H9 (cell line): ENCODE data around the gene GDF15. TPM values are rescaled to one million over a fixed set of nuclear protein-coding genes. Genes with fewer than 3 reads are reported as not detected.
A peak's percentile ranks its signal among the peaks of the same experiment; 100 is the strongest.

Source experiments
- DNase-seq: peaks from one replicate; pipeline ENCODE4 v3.0.0-alpha.2; 2017
- H2AFZ ChIP-seq: one replicate; pipeline ENCODE4 v1.6.1; 2013; ENCODE audit warnings: mild to moderate bottlenecking, low read length, control low read depth, moderate library complexity
- H2AK5ac ChIP-seq: 2 replicates; pipeline ENCODE4 v1.6.1; 2013; ENCODE audit warnings: low read length, control low read depth, mixed read lengths; ENCODE audit not compliant: insufficient read length
- H2BK120ac ChIP-seq: one replicate; pipeline ENCODE4 v1.6.1; 2013; ENCODE audit warnings: low read depth, mild to moderate bottlenecking, low read length, control low read depth, inconsistent platforms; ENCODE audit not compliant: poor library complexity, severe bottlenecking
- H2BK12ac ChIP-seq: 2 replicates; pipeline ENCODE4 v1.6.1; 2013; ENCODE audit warnings: low read length, control low read depth, mixed read lengths, low read depth; ENCODE audit not compliant: insufficient read length
- H2BK15ac ChIP-seq: 2 replicates; pipeline ENCODE4 v1.6.1; 2013; ENCODE audit warnings: low read depth, low read length, control low read depth
- H2BK20ac ChIP-seq: one replicate; pipeline ENCODE4 v1.6.1; 2013; ENCODE audit warnings: low read depth, mild to moderate bottlenecking, low read length, control low read depth, inconsistent platforms; ENCODE audit not compliant: poor library complexity, severe bottlenecking
- H2BK5ac ChIP-seq: 2 replicates; pipeline ENCODE4 v1.6.1; 2013; ENCODE audit warnings: low read length, control low read depth, mixed read lengths; ENCODE audit not compliant: insufficient read length
- H3K14ac ChIP-seq: 2 replicates; pipeline ENCODE4 v1.6.1; 2013; ENCODE audit warnings: low read length, control low read depth; ENCODE audit not compliant: insufficient read depth
- H3K18ac ChIP-seq: 2 replicates; pipeline ENCODE4 v1.6.1; 2013; ENCODE audit warnings: low read depth, mild to moderate bottlenecking, mixed read lengths, low read length, control low read depth; ENCODE audit not compliant: insufficient read length
- H3K23ac ChIP-seq: 2 replicates; pipeline ENCODE4 v1.6.1; 2013; ENCODE audit warnings: low read length, control low read depth, mixed read lengths, low read depth; ENCODE audit not compliant: insufficient read length
- H3K23me2 ChIP-seq: 2 replicates; pipeline ENCODE4 v1.6.1; 2013; ENCODE audit warnings: low read depth, mild to moderate bottlenecking, mixed read lengths, low read length, control low read depth; ENCODE audit not compliant: insufficient read length, poor library complexity, severe bottlenecking
- H3K27ac ChIP-seq: 2 replicates; pipeline ENCODE4 v1.5.1; 2013; ENCODE audit warnings: low read length, control low read depth, mixed read lengths, low read depth; ENCODE audit not compliant: insufficient read length
- H3K27me3 ChIP-seq: 2 replicates; pipeline ENCODE4 v1.6.1; 2013; ENCODE audit warnings: low read length, control low read depth, inconsistent platforms; ENCODE audit not compliant: insufficient read depth
- H3K4ac ChIP-seq: 2 replicates; pipeline ENCODE4 v1.6.1; 2013; ENCODE audit warnings: low read depth, mild to moderate bottlenecking, control low read depth, inconsistent platforms, low read length, moderate library complexity
- H3K4me1 ChIP-seq: 2 replicates; pipeline ENCODE4 v1.6.1; 2013; ENCODE audit warnings: low read length, control low read depth, inconsistent platforms; ENCODE audit not compliant: insufficient read depth
- H3K4me2 ChIP-seq: 2 replicates; pipeline ENCODE4 v1.6.1; 2013; ENCODE audit warnings: low read length, control low read depth, mixed read lengths; ENCODE audit not compliant: insufficient read length, insufficient read depth
- H3K56ac ChIP-seq: 2 replicates; pipeline ENCODE4 v1.6.1; 2013; ENCODE audit warnings: low read depth, mild to moderate bottlenecking, mixed read lengths, low read length, control low read depth; ENCODE audit not compliant: insufficient read length
- H3K79me1 ChIP-seq: 2 replicates; pipeline ENCODE4 v1.6.1; 2013; ENCODE audit warnings: low read depth, mild to moderate bottlenecking, moderate library complexity, low read length, control low read depth, inconsistent platforms; ENCODE audit not compliant: insufficient read depth, poor library complexity, severe bottlenecking
- H3K79me2 ChIP-seq: 2 replicates; pipeline ENCODE4 v1.6.1; 2013; ENCODE audit warnings: low read length, control low read depth, inconsistent platforms; ENCODE audit not compliant: insufficient read depth
- H3K9ac ChIP-seq: 2 replicates; pipeline ENCODE4 v1.6.1; 2013; ENCODE audit warnings: low read length, control low read depth, mixed read lengths; ENCODE audit not compliant: insufficient read length; ENCODE audit errors: extremely low read depth
- H3K9me3 ChIP-seq: one replicate; pipeline ENCODE4 v1.6.1; 2013; ENCODE audit warnings: low read depth, low read length, inconsistent platforms; ENCODE audit not compliant: control insufficient read depth
- H3T11ph ChIP-seq: one replicate; pipeline ENCODE4 v1.6.1; 2013; ENCODE audit warnings: mild to moderate bottlenecking, low read length, control low read depth, inconsistent platforms
- H4K20me1 ChIP-seq: one replicate; pipeline ENCODE4 v1.6.1; 2013; ENCODE audit not compliant: control insufficient read depth, insufficient read length, insufficient read depth
- H4K5ac ChIP-seq: 2 replicates; pipeline ENCODE4 v1.6.1; 2013; ENCODE audit warnings: low read depth, mild to moderate bottlenecking, mixed read lengths, low read length, control low read depth; ENCODE audit not compliant: insufficient read length
- H4K8ac ChIP-seq: replicated peaks from 2 replicates; pipeline ENCODE4 v1.6.1; 2013; ENCODE audit warnings: low read length, control low read depth, mixed read lengths, low read depth; ENCODE audit not compliant: insufficient read length
- H4K91ac ChIP-seq: 2 replicates; pipeline ENCODE4 v1.6.1; 2013; ENCODE audit warnings: low read depth, mild to moderate bottlenecking, moderate library complexity, mixed read lengths, low read length, control low read depth; ENCODE audit not compliant: insufficient read length
- H3K27ac Mint-ChIP-seq, 3 experiments: 2 replicates in 2 of 3; 3 replicates in 1 of 3; pipeline ENCODE4 v1.8.0; 2020 to 2021; ENCODE audit warnings: mixed read lengths in 3 of 3, mild to moderate bottlenecking in 1 of 3, moderate library complexity in 1 of 3
- H3K27me3 Mint-ChIP-seq: 2 replicates; pipeline ENCODE4 v1.8.0; 2021; ENCODE audit warnings: low read depth, mild to moderate bottlenecking, moderate library complexity, mixed read lengths
- H3K36me3 Mint-ChIP-seq, 3 experiments: 2 replicates in 2 of 3; 3 replicates in 1 of 3; pipeline ENCODE4 v1.8.0; 2020 to 2021; ENCODE audit warnings: low read depth in 3 of 3, mixed read lengths in 3 of 3; ENCODE audit not compliant: insufficient read depth in 1 of 3
- H3K4me1 Mint-ChIP-seq, 2 experiments: 2 replicates each; pipeline ENCODE4 v1.8.0; 2020; ENCODE audit warnings: mixed read lengths in 2 of 2
- H3K4me3 Mint-ChIP-seq, 2 experiments: 2 replicates in 1 of 2; 3 replicates in 1 of 2; pipeline ENCODE4 v1.8.0; 2020 to 2021; ENCODE audit warnings: mild to moderate bottlenecking in 2 of 2, mixed read lengths in 2 of 2, moderate library complexity in 1 of 2
- H3K9me3 Mint-ChIP-seq, 2 experiments: 2 replicates in 1 of 2; 3 replicates in 1 of 2; pipeline ENCODE4 v1.8.0; 2020; ENCODE audit warnings: mild to moderate bottlenecking in 2 of 2, mixed read lengths in 2 of 2, moderate library complexity in 1 of 2
- WGBS: extraction: QIAGEN DNeasy Blood & Tissue Kit; methylation state at CpG from one replicate; pipeline ENCODE4 v1.1.7; 2013; ENCODE audit warnings: missing lambda C conversion rate, low lambda C conversion rate, mixed read lengths; ENCODE audit not compliant: insufficient read length; ENCODE audit errors: extremely low coverage; 5-methylcytosine and 5-hydroxymethylcytosine counted together
- total RNA-seq: library from RNA; stranded (reverse); gene quantifications from 2 replicates; pipeline ENCODE4 v1.2.1, GENCODE V29; 2021
- TF ChIP-seq, protein P1 (sequence below): fragments of 200-600 bp; sonication (generic); conservative IDR thresholded peaks from 3 replicates; pipeline ENCODE4 v1.8.0; 2021; ENCODE audit warnings: antibody characterized with exemption, mild to moderate bottlenecking

The GDF15 gene
- total RNA-seq, 1 experiment from 2014 or later, result 5.7 TPM

DNA sequence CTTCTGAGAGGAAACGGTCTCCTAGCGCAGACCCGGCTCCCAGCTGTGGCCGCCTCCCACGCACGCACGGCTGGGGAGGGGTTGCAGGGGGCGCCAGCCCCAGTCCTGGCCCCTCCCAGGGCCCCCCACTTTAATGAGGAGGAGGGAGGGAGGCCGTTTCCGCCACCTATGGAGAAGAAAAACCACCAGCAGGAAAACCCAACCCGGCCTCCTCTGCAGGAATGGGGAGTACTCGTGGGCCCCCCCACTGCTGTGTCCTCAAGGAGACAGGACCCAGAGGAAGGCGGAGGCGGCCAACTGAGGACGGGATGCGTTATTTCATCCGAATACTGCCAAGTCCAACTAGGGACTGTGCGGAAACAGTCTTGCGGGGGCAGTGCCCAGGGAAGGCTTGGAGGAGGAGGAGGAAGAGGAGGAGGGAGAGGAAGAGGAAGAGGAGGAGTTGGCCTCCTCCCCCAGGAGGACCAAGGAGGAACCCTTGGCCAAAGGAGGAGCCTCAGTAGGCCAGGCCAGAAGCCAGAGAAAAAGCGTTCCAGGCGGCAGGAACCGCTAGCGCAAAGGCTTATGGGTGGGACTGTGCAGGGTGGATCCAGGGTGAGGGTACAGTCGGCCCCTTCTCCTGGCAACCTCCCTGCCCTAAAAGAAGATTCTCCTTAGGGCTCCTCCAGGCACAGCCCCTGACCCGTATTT lies 29.4 kb downstream of the GDF15 start:
- Histone ChIP-seq H3K9me3 (no peaks in the 10 kb centered on the region), H2BK5ac (no peak overlapping the region), H3K4me2 (no peak overlapping the region), H2AK5ac (no peak overlapping the region), H3K23ac (no peak overlapping the region), H3K79me1 (no peaks in the 10 kb centered on the region), H3T11ph (no peak overlapping the region), H3K27me3 (no peaks in the 10 kb centered on the region; the same call in 1 of the 2 replicates), H2BK120ac (no peak overlapping the region), H3K9ac (no peak overlapping the region), H4K8ac (no peak overlapping the region), H3K23me2 (peaks cover 14% of the 10 kb centered on the region), H3K4ac (no peak overlapping the region), H3K4me1 (peaks cover 4% of the 10 kb centered on the region; the same call in 1 of the 2 replicates), H3K27ac (no peak overlapping the region), H3K18ac (peak overlapping the region; percentile 15), H3K14ac (no peak overlapping the region), H3K79me2 (no peaks in the 10 kb centered on the region), H2BK15ac (no peak overlapping the region), H2BK12ac (no peak overlapping the region), H4K20me1 (no peaks in the 10 kb centered on the region), H4K5ac (no peak overlapping the region), H2BK20ac (no peak overlapping the region), H2AFZ (no peak overlapping the region), H3K56ac (no peak overlapping the region), H4K91ac (no peak overlapping the region)
- Mint-ChIP-seq H3K27ac (no peak overlapping the region), H3K27me3 (peaks cover 60% of the 10 kb centered on the region), H3K4me1 (peaks cover 21 to 38% of the 10 kb centered on the region in 2 experiments), H3K36me3 (no peaks in the 10 kb centered on the region; a peak in 1 of 7 replicates), H3K4me3 (peak overlapping the region in 1 of 2 experiments; percentile 84; a peak in 1 of 5 replicates), H3K9me3 (no peaks in the 10 kb centered on the region; a peak in 2 of 5 replicates)
- WGBS, result no CpG with 5 or more reads among the region's 25 CpGs
- DNase-seq, result peak; percentile 28
- TF ChIP-seq, protein P1, sequence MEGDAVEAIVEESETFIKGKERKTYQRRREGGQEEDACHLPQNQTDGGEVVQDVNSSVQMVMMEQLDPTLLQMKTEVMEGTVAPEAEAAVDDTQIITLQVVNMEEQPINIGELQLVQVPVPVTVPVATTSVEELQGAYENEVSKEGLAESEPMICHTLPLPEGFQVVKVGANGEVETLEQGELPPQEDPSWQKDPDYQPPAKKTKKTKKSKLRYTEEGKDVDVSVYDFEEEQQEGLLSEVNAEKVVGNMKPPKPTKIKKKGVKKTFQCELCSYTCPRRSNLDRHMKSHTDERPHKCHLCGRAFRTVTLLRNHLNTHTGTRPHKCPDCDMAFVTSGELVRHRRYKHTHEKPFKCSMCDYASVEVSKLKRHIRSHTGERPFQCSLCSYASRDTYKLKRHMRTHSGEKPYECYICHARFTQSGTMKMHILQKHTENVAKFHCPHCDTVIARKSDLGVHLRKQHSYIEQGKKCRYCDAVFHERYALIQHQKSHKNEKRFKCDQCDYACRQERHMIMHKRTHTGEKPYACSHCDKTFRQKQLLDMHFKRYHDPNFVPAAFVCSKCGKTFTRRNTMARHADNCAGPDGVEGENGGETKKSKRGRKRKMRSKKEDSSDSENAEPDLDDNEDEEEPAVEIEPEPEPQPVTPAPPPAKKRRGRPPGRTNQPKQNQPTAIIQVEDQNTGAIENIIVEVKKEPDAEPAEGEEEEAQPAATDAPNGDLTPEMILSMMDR, result no peak
